Ishikawa (cell line): Measurements from ENCODE around the gene ADCY2.

Source experiments
- CEBPB ChIP-seq: IDR thresholded peaks from 2 replicates; pipeline ENCODE4 v1.6.1; 2012
- CREB1 ChIP-seq: IDR thresholded peaks from 2 replicates; pipeline ENCODE4 v1.6.1; 2012; ENCODE audit warnings: low read depth
- EGR1 ChIP-seq: IDR thresholded peaks from 2 replicates; pipeline ENCODE4 v1.6.1; 2012
- EP300 ChIP-seq: IDR thresholded peaks from 2 replicates; pipeline ENCODE4 v1.6.1; 2012; ENCODE audit warnings: borderline replicate concordance
- FOXM1 ChIP-seq: IDR thresholded peaks from 2 replicates; pipeline ENCODE4 v1.6.1; 2012; ENCODE audit warnings: low read depth, borderline replicate concordance
- MAX ChIP-seq: IDR thresholded peaks from 2 replicates; pipeline ENCODE4 v1.6.1; 2012
- RAD21 ChIP-seq: IDR thresholded peaks from 2 replicates; pipeline ENCODE4 v1.6.1; 2012; ENCODE audit warnings: low read depth
- TAF1 ChIP-seq: IDR thresholded peaks from 2 replicates; pipeline ENCODE4 v1.6.1; 2012; ENCODE audit warnings: low read depth, mild to moderate bottlenecking
- TCF12 ChIP-seq: IDR thresholded peaks from 2 replicates; pipeline ENCODE4 v1.6.1; 2012; ENCODE audit warnings: low read depth
- TEAD4 ChIP-seq: IDR thresholded peaks from 2 replicates; pipeline ENCODE4 v1.6.1; 2012
- YY1 ChIP-seq: IDR thresholded peaks from 2 replicates; pipeline ENCODE4 v1.6.1; 2012; ENCODE audit warnings: low read depth
- ZBTB7A ChIP-seq: IDR thresholded peaks from 2 replicates; pipeline ENCODE4 v1.6.1; 2012; ENCODE audit warnings: low read depth
- TF ChIP-seq, protein P1 (sequence below): IDR thresholded peaks from 2 replicates; pipeline ENCODE4 v1.6.1; 2012; ENCODE audit warnings: low read depth, mild to moderate bottlenecking

- TF ChIP-seq, protein P1, sequence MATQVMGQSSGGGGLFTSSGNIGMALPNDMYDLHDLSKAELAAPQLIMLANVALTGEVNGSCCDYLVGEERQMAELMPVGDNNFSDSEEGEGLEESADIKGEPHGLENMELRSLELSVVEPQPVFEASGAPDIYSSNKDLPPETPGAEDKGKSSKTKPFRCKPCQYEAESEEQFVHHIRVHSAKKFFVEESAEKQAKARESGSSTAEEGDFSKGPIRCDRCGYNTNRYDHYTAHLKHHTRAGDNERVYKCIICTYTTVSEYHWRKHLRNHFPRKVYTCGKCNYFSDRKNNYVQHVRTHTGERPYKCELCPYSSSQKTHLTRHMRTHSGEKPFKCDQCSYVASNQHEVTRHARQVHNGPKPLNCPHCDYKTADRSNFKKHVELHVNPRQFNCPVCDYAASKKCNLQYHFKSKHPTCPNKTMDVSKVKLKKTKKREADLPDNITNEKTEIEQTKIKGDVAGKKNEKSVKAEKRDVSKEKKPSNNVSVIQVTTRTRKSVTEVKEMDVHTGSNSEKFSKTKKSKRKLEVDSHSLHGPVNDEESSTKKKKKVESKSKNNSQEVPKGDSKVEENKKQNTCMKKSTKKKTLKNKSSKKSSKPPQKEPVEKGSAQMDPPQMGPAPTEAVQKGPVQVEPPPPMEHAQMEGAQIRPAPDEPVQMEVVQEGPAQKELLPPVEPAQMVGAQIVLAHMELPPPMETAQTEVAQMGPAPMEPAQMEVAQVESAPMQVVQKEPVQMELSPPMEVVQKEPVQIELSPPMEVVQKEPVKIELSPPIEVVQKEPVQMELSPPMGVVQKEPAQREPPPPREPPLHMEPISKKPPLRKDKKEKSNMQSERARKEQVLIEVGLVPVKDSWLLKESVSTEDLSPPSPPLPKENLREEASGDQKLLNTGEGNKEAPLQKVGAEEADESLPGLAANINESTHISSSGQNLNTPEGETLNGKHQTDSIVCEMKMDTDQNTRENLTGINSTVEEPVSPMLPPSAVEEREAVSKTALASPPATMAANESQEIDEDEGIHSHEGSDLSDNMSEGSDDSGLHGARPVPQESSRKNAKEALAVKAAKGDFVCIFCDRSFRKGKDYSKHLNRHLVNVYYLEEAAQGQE, result no peak
- TF ChIP-seq TAF1 (no peak), RAD21 (no peak), EP300 (no peak), FOXM1 (no peak), CEBPB (no peak), CREB1 (no peak), YY1 (no peak), MAX (no peak), EGR1 (no peak), TCF12 (no peak), TEAD4 (no peak), ZBTB7A (no peak)
These were observed 215.6 kb downstream of the ADCY2 start for GRCh38 chr5:7611518-7611917.
